ENCODE measurements around the gene CACNA1G.

CACNA1G gene

DNA sequence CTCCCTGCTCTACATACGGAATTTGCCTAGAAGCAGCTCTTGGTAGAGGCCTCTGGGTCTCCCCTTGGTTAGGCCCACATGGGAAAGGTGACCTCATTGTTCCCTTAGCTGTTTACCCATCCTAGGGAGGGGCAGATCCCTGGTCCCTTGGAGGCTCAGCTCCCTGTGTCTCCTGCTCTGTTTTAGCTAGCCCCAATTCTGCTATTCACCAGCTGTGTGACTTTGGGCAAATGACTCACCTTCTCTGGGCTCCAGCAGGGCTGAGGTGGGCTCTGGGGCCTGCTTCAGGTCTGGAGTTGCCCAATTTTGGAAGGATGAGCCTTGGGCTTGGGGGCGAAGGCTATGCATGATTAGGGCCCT lies 78.1 kb downstream of the CACNA1G start:
- DNase-seq (ENCODE audit: low spot score) = no peak

GRCh38 chr17:50638966-50639713 lies 78.6 kb downstream of the CACNA1G start:
- no peak for DNase-seq (ENCODE audit: low spot score)
- no peak for TF ChIP-seq CTCF (IDR thresholded peaks at IDR 0.05; ENCODE audit: extremely low read depth, missing control alignments)

More for the DNA sequence above, 78.1 kb downstream of the CACNA1G start:
- TF ChIP-seq CTCF (IDR thresholded peaks at IDR 0.05; ENCODE audit: extremely low read depth, missing control alignments) = no peak

- TF ChIP-seq CTCF (IDR thresholded peaks at IDR 0.05; ENCODE audit: extremely low read depth, missing control alignments) = no peak
- DNase-seq (ENCODE audit: low spot score) = no peak
Measured at GRCh38 chr17:50640686-50641351, 80.3 kb downstream of the CACNA1G start.

DNA sequence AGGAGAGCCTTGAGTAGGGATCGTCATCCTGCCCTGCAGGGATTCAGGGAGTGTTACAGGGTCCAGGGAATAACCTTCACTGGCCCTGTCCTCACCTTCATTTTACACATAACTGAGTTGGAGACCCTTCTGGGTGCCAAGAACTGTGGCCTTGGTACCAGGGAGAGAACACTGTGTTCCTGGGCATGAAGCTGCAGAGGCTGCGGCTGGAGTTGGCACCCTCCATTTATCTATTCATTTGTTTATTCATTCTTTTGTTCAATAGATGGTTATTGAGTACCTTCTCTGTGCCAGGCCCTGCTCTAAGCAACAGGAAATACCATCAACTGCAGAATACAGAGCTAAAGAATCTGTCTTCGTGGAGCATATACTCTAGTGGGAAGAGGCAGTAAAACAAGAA lies 80.8 kb downstream of the CACNA1G start:
- no peak for DNase-seq (ENCODE audit: low spot score)
- no peak for TF ChIP-seq CTCF (IDR thresholded peaks at IDR 0.05; ENCODE audit: extremely low read depth, missing control alignments)

DNA sequence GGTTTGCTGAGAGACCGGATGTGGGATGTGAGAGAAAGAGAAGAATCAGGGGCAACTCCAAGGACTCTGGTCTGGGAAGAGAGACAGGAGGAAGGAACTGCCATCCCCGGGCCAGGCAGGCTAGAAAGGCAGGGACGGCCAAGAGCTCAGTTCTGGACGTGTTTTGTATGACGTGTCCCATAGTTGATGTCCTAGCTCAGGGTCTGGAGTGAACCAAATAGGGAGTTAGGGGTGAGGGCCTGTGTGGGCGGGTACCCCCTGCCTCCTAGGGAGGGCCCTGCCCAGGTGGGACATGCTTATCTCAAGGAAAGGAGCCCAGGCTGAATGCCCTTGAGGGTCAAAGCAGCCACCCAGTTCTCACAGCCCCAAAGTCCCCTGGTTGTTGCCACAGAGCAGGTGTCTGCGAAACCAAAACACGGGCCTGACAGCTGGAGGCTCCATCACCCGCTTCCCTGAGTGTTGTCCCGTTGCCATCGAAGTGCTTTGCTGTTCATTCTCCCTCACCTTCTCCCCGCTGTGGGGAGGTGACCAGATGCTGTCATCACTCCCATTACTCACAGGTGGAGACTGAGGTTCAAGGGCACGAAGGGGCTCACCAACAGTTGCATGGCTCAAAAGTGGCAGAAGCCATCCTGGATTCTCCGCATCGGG lies 81.7 kb downstream of the CACNA1G start:
- TF ChIP-seq CTCF (IDR thresholded peaks at IDR 0.05; ENCODE audit: extremely low read depth, missing control alignments) = no peak
- no peak for DNase-seq (ENCODE audit: low spot score)

- TF ChIP-seq CTCF (IDR thresholded peaks at IDR 0.05; ENCODE audit: extremely low read depth, missing control alignments) = no peak
Measured at GRCh38 chr17:50642722-50643656, 82.5 kb downstream of the CACNA1G start.

More at GRCh38 chr17:50642722-50643656, 82.5 kb downstream of the CACNA1G start:
- DNase-seq (ENCODE audit: low spot score) = no peak
